SIG-M5 treated with dmso at 0.1 percent for 504 hours (cell line): ENCODE measurements around the gene NFKB1.

ENCODE experiments used
- DNase-seq: peaks from one replicate; lab custom pipeline; 2025; ENCODE audit not compliant: unreplicated experiment; lab: John Stamatoyannopoulos, UW

NFKB1 gene

DNA sequence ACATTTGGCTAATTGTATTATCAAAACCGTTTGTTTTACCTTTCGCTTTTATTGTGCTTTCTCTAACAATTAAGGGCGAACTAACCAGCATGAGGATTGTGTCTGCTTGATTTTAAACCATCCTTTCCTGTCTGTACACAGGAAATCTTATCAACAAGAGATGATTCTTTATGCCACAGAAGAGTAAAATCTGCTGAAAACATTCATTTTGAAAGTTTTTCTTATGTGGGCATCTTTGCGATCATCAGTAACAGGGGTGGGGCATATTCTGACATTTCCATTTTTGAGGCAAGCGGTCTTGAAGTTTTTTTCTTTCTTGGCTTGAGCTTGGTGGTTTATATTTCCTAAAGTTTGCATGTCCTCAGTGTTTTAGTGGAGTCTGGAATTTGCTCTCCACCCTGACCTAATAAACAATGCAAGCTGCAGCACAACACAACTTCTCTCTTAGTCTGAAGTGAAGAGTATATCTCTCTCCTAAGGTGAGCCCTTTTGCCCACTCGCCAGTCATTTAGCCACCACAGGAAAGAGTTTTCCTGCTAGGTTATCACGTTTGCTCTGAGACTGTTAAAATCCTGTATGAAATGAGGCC, 26.6 kb downstream of the NFKB1 start:
- no peak for DNase-seq

DNA sequence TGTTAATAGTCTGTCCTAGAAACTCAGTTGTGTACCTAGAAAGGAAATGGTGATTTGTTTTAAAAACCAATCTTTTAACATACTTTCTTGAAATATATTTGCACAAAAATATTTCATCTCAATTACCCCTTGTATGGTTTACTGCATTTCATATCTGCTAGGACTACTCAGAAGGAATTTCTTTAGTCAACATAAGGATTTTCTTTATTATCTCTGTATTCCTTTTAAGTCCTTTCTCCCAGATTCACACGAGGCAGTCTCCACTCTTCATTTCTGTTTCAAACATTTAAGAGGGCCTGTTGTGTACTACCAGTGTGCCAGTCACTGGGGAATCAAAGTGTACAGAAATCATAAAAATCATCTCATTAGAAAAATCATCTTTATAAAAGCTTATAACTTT, 28.8 kb downstream of the NFKB1 start:
- no peak for DNase-seq

DNA sequence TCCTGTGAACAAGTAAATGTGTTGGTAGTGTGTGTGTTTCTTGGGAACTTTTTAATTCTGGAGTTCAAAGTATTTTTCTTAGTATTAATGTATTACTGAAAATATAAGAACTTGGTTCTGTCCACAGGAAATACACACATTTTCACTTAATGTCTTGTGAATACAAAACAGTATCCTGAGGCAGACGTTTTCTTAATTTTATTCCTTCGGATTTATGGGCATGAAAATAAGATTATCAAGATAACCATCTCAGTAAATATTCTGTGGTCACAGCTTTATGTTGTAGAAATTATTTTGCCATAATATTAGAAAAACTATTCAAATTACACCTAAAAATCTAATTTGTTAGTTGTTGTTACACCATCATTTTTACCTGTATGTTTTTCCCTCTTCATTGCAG, 29.8 kb downstream of the NFKB1 start:
- no peak for DNase-seq

- no peak for DNase-seq
Measured at GRCh38 chr4:102531462-102531861, 30.3 kb downstream of the NFKB1 start.

DNA sequence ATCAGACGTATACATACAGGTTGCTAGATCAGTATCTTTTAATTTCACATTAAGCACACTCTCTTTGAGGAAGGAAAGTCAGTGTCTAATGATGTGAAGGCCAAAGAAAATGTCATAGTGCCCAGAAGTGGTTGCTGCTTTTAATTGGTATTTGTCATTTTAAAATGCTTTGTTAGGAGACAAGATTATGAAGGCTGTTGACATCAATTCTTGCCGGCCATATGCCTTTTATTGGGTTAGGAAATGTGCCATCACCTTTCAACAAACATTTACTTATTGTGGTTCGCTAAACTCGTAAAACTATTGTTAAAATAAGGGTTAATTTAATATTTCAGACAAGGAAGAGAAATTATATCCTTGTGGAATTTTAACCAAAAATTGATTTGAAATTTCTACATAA, 32.2 kb downstream of the NFKB1 start:
- no peak for DNase-seq

- no peak for DNase-seq
Measured at GRCh38 chr4:102533904-102534303, 32.7 kb downstream of the NFKB1 start.

GRCh38 chr4:102534845-102535244, 33.7 kb downstream of the NFKB1 start:
- DNase-seq = no peak

DNA sequence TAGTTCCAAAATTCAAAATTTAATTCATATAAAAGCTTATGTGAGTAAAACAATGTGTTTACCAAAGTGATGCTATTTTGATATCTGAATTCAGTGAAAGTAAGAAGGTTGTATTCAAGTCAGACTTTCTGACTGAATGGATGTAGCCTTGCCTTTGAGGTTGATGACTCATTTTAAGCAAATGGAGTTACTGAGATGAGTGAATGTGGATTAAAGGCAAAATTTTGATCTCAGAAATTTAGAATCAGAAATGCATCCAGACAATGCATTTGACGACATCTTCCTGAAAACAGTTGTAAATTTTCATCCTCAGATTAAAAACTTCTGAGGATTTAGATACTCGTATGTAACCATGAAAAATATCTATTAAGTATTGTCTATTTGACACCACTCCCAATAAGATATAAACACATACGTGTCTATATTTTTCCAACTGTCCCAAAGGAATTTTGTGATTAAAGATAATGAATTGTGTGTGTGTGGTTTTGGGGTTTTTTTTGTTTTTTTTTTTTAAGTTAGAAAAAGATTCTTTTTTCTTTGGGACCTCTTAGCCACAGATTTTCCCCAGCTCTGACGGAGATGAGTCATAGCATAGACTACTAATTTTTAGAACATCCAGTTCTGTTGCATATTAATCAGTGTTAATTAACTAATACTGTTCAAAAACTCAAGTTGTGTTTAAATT, 34.4 kb downstream of the NFKB1 start:
- no peak for DNase-seq

DNA sequence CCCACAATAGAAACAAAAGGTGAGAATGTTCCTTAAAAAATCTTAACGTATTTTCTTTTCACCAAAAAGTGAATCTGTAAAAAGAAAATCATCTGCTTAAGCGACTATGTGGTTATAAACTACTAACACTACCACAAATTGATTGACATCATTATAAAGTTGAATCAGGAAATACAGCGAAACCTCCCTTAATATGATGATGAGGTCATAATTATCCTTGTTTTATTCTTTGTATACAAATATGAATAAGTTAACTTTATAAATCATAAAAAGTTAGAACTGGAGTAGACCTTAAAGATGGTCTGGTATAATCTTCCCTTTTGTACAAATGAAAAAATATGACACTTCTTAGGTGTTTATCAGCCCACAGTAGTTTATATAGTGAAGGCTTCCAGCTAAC, 35.6 kb downstream of the NFKB1 start:
- no peak for DNase-seq

GRCh38 chr4:102537269-102537668, 36.1 kb downstream of the NFKB1 start:
- DNase-seq = no peak

GRCh38 chr4:102541697-102542096, 40.5 kb downstream of the NFKB1 start:
- no peak for DNase-seq

- no peak for DNase-seq
Measured at GRCh38 chr4:102543030-102543928, 42.1 kb downstream of the NFKB1 start.

DNA sequence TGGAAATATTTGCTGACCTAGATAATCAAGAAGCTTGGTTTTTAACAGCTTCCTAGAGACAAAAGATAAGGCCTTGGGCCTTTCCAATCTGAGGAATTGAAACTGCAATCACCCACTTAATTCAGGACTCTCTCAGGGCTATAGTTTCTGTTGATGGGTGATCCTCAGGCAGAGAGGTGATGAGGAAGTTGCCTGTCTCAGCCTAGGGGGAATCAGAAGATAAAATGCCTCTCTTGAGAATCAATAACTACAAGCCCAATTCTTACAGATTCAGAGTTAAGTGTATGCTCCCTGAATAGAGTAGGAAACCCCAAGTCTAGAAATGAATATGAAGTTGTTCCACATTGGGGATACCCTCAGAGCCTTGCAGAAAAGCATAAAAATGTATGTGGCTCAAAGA, 45.5 kb downstream of the NFKB1 start:
- no peak for DNase-seq

DNA sequence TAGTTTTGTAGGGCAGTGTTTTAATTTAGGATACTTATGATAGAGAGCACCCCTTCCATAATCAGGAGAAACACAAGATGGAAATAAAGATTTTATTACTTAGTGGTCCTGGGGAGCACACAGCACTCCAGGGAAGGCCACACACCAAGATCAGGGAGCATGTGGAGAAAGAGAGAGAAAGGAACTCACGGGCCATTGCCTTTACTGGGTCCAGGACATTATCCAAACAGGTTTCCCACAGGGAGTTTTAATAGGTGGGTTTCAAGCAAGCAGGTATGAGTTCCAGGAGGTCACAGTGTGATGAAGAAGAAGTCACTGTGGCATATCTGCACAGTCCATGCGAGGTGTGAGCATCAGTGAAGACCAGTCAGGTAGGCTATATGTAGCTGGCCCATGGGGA, 46.8 kb downstream of the NFKB1 start:
- no peak for DNase-seq

DNA sequence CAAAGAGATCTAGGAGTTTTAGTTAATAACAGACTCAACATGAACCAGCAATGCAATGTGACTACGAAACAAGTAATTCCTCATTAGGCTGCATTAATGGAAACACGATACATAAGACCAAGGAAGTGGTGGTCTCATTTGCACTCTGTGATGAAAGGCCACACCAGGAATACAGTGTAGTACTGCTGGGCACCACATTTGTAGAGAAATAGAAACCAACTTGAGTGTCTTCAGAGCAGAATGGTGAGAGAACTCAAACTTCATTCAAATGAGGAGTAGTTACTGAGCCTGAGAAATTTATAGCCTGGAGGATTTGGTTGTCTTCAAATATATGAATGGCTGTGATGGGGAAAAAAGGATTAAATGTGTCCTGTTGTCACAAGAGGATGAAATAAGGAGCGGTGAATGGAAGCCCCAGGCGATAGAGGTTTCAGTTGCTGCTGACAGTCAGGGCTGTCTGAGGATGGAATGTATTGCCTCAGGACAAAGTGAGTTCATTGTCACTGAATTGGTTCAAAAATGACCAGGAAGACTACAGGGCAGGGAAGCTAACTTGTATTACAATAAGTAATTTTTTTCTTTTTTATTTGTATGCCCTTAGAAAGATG, 50.9 kb downstream of the NFKB1 start:
- no peak for DNase-seq

GRCh38 chr4:102552781-102553180, 51.6 kb downstream of the NFKB1 start:
- no peak for DNase-seq

DNA sequence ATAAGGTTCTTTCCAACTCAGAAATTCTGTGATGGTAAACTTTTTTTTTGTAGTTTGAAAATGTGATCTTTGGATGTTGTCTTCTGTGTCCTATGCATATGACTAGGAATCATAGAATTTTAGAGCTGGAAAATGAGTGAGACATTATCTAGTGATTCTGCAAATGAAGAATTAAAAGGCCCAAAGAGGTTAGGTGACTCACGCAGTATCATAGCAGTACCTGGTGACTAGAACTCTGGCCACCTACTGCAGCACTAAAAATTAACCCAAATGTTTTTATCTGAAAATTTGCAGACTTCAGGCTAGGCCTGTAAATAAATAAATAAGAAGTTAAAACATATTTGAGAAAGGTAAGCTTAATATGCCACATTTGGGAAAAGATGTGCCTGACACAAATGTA, 52.8 kb downstream of the NFKB1 start:
- DNase-seq = no peak

DNA sequence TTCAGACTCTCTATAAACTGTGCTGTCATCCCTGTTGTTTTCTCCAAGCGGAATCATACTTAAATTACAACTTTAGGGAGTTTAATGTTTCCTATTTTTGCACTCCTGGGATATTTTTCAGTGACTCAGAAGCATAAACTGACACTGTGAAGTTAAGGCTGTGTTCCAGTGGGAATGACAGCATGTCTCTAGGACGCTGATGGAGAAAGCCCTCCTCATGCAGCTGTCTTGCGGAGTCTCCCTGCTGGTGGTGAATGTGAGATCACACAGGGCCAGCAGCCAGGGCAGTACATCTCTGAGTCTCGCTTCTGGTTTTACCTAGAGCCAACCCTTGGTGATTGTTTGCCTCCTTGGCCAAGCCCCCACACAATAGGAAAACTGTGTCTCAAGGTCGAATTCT, 53.3 kb downstream of the NFKB1 start:
- DNase-seq = no peak

DNA sequence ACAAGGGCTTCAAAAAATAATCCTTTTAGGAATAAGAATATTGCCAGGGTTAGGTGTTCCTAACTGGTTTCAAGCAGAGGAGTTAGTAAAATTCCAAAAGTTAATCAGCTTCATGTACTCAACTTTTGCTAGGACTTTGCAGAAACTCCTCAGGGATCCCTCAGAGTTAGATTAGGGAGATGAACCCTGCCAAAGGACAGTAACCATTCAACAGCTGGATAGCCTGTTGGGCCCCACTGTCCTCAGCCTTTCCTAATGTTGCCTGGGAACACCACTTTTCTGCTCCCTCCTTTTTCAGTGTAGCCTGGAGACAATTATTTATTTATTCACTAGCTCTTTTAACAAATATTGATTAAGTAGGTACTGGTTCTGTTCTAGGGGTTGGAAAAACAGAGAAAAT, 53.8 kb downstream of the NFKB1 start:
- DNase-seq = no peak

- DNase-seq = no peak
Measured at GRCh38 chr4:102557636-102558035, 56.5 kb downstream of the NFKB1 start.

DNA sequence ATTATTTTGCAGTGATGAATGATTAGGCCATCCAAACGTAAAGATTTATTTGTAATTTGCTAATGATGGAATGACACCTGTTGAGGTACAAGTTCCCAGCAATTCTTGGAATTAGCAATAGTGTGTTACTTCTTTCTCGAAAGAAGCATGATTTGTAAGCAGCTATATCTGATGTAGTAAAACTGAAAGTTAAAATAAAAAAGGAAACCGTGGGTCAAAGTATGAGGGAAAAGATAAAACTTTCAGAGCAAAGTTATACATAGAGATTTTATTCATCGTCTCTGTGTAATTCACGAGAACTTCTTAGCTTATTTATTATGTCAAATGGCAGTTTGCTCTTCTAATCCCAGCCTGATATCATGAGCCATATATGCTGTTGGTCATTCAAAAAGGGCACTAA, 59.0 kb downstream of the NFKB1 start:
- DNase-seq = no peak
